Measurements from ENCODE around the gene SLC24A3.

The SLC24A3 gene

DNA sequence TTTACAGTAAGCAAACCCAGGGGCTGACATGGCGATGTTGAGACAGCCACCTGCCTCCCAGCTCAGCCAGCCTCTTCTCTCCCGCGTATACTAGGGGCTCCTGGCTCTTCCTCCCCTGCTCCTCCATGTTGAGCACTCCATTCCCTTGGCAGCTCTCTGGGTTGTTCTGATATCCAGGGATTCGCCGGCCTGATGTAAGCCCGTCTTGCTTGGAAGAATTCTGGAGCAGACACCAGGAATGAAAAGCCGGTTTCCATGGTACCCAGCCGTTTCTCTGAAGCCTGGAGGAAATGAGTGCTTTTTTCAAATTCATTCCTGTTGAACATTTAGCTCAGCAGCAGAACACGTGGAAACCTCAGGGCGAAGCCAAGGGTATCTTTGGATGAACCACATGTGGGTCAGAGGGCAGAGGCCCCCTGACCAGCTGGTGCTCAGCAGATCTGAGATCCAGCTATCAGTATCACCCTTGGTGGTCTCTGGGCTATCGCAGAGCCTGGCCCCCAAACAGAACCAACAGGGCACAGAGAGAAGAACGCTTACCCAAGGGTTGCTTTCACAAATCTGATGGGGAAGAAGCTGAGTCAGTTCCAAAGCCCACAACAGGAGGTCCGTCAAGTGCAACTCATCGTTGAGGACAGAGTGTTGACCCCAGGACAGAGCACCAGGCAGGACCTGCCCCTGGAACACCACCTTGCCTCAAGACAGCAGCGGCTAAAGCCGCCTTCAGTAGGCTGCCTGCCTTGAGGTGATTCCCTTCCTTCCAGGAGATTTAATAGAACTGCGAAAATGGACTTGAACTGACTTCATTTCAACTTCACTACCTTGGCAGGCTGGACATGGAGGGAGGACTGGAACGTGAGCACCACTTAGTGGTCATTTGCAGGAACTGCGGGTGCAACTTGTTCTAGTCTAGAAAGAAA, 449.5 kb downstream of the SLC24A3 start:
- TF ChIP-seq, protein P1, sequence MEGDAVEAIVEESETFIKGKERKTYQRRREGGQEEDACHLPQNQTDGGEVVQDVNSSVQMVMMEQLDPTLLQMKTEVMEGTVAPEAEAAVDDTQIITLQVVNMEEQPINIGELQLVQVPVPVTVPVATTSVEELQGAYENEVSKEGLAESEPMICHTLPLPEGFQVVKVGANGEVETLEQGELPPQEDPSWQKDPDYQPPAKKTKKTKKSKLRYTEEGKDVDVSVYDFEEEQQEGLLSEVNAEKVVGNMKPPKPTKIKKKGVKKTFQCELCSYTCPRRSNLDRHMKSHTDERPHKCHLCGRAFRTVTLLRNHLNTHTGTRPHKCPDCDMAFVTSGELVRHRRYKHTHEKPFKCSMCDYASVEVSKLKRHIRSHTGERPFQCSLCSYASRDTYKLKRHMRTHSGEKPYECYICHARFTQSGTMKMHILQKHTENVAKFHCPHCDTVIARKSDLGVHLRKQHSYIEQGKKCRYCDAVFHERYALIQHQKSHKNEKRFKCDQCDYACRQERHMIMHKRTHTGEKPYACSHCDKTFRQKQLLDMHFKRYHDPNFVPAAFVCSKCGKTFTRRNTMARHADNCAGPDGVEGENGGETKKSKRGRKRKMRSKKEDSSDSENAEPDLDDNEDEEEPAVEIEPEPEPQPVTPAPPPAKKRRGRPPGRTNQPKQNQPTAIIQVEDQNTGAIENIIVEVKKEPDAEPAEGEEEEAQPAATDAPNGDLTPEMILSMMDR (IDR thresholded peaks at IDR 0.05; ENCODE audit: low read depth, low read length, missing control alignments) = peak; percentile 99
- no peak overlapping the region for H3K4me3 ChIP-seq (ENCODE audit: low read depth, low read length)
- in situ Hi-C loops (cut with HindIII; ENCODE audit: low sequenced_read_pairs) = loop anchor here (25.0 kb wide), 1 partner anchor 1025 kb away; no protein-coding TSS in a partner anchor
- DNase-seq (ENCODE audit: low read depth) = peak; percentile 57

DNA sequence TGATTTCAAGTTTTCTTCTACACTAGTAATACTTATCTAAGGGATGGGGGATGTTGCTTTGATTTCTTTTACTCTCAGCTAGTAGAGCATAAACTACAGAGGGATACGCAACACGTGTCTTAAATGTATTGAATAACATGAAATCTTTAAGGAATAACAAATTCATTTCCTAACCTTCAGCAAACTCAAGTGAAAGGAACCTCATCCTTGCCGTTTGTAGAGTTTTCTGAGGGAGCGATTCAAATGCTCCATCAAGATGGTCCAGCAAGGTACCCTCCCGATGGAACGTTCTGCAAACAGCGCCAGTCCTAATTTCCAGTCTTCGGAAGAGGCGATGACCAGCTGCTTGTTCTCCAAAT, 450.2 kb downstream of the SLC24A3 start:
- in situ Hi-C loops (cut with HindIII; ENCODE audit: low sequenced_read_pairs) = loop anchor here (25.0 kb wide), 1 partner anchor 1025 kb away; no protein-coding TSS in a partner anchor
- TF ChIP-seq, protein P1 (IDR thresholded peaks at IDR 0.05; ENCODE audit: low read depth, low read length, missing control alignments) = no peak
- H3K4me3 ChIP-seq (ENCODE audit: low read depth, low read length) = no peak overlapping the region
- no peak for DNase-seq (ENCODE audit: low read depth)

DNA sequence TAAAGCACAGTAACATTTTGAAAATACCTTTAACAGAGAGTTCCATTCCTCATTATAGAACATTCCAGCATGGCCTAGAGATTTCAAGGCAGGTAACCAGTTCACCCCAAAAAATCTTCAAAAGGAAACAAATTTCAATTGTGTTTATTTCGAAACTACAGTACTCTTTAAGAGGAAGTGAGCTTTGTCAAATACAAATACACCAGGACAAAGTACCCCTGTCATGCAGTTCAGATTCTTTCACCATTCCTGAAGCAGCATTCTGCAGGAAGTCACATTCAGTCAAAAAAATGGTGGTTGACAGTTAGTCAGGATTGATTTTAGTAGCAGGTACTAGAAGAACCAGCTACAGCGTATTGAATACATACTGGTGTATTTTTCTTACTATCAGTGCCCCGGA, 456.0 kb downstream of the SLC24A3 start:
- H3K4me3 ChIP-seq (ENCODE audit: low read depth, low read length) = no peak overlapping the region
- in situ Hi-C loops (cut with HindIII; ENCODE audit: low sequenced_read_pairs) = loop anchor here (25.0 kb wide), 1 partner anchor 1031 kb away; no protein-coding TSS in a partner anchor
- TF ChIP-seq, protein P1 (IDR thresholded peaks at IDR 0.05; ENCODE audit: low read depth, low read length, missing control alignments) = no peak
- DNase-seq (ENCODE audit: low read depth) = no peak

DNA sequence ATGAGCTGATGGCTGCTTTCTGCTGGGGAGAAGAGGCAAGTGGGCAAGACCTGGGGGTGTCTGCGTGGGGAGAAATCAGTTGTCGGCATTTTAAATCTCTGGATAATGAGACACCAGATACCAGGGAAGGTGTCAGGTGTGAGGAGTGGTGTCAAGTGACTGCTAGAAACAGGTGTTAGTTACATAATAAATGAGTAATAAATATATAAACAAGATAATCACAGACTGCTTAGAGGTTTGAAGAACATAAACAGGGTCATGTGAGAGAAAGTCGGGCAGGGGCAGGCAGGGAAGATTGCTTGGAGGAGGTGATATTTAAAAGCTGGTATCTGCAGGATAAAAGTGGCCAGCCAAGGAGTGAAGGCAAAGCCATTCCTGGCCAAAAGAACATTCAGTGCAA, 458.4 kb downstream of the SLC24A3 start:
- TF ChIP-seq, protein P1 (IDR thresholded peaks at IDR 0.05; ENCODE audit: low read depth, low read length, missing control alignments) = no peak
- in situ Hi-C loops (cut with HindIII; ENCODE audit: low sequenced_read_pairs) = loop anchor here (25.0 kb wide), 1 partner anchor 1034 kb away; no protein-coding TSS in a partner anchor
- no peak overlapping the region for H3K4me3 ChIP-seq (ENCODE audit: low read depth, low read length)
- no peak for DNase-seq (ENCODE audit: low read depth)

DNA sequence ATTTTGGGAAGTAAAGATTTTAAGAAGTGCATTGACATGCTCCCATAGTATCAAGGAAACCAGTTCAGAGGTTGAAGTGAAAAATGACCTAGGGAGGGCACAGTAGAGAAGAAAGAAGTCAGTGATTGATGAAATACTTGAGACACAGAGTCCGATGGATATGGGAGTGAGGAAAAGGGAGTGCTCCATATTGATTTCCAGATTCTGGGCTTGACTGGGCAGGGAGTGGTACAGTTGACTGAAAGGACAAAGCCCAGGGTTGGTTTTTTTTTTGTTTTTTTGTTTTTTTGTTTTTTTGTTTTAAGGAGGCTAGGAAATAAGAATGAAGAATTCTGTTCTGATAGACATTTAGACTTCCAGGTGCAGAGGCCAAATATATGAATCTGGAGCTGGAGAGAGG, 458.9 kb downstream of the SLC24A3 start:
- no peak overlapping the region for H3K4me3 ChIP-seq (ENCODE audit: low read depth, low read length)
- in situ Hi-C loops (cut with HindIII; ENCODE audit: low sequenced_read_pairs) = loop anchor here (25.0 kb wide), 1 partner anchor 1034 kb away; no protein-coding TSS in a partner anchor
- TF ChIP-seq, protein P1 (IDR thresholded peaks at IDR 0.05; ENCODE audit: low read depth, low read length, missing control alignments) = no peak
- no peak for DNase-seq (ENCODE audit: low read depth)

DNA sequence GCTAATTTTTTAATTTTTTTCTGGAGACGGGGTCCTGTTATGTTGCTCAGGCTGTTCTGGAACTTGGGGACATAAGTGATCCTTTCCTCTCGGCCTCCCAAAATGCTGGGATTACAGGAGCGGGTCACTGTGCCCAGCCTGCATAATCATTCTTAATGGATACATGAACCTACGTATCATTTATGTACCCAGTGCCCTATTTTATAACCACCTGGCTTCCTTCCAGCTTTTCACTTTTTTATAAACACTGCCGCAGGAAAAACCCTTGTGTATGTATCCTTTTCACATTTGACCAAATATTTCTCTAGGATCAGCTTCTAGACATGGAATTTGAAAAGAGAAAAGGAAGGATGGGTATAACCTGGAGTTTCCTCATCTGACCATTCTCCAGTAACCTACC, 460.1 kb downstream of the SLC24A3 start:
- in situ Hi-C loops (cut with HindIII; ENCODE audit: low sequenced_read_pairs) = loop anchor here (25.0 kb wide), 1 partner anchor 1035 kb away; no protein-coding TSS in a partner anchor
- no peak overlapping the region for H3K4me3 ChIP-seq (ENCODE audit: low read depth, low read length)
- TF ChIP-seq, protein P1 (IDR thresholded peaks at IDR 0.05; ENCODE audit: low read depth, low read length, missing control alignments) = no peak
- no peak for DNase-seq (ENCODE audit: low read depth)
